GM21515 (cell line): ENCODE results near the gene MUS81.

Experiments used
- ATAC-seq: cut with Tn5 transposase; IDR thresholded peaks from one replicate; pipeline ENCODE4 v1.9.1; 2021; ENCODE audit not compliant: unreplicated experiment

Gene MUS81

GRCh38 chr11:65859095-65859811, 980 bp upstream of the MUS81 start:
- peak; percentile 51 for ATAC-seq

- ATAC-seq: no peak
Measured at GRCh38 chr11:65859812-65860277, 388 bp upstream of the MUS81 start.

- no peak for ATAC-seq
Measured at GRCh38 chr11:65861165-65861505, 902 bp downstream of the MUS81 start.

- ATAC-seq: no peak
Measured at GRCh38 chr11:65861533-65862183, 1.4 kb downstream of the MUS81 start.

- ATAC-seq: no peak
Measured at GRCh38 chr11:65862191-65862735, 2.0 kb downstream of the MUS81 start.

- ATAC-seq: no peak
Measured at GRCh38 chr11:65862941-65863888, 3.0 kb downstream of the MUS81 start.

GRCh38 chr11:65863889-65864705, 3.9 kb downstream of the MUS81 start:
- no peak for ATAC-seq

- no peak for ATAC-seq
Measured at GRCh38 chr11:65864706-65865471, 4.7 kb downstream of the MUS81 start.

- ATAC-seq: no peak
Measured at GRCh38 chr11:65865550-65866172, 5.4 kb downstream of the MUS81 start.

GRCh38 chr11:65866509-65867283, 6.5 kb downstream of the MUS81 start:
- no peak for ATAC-seq

GRCh38 chr11:65867284-65868071, 7.2 kb downstream of the MUS81 start:
- no peak for ATAC-seq

- ATAC-seq: no peak
Measured at GRCh38 chr11:65868076-65868667, 7.9 kb downstream of the MUS81 start.

GRCh38 chr11:65868907-65869306, 8.7 kb downstream of the MUS81 start:
- no peak for ATAC-seq

- ATAC-seq: no peak
Measured at GRCh38 chr11:65869643-65870306, 9.5 kb downstream of the MUS81 start.

- ATAC-seq: no peak
Measured at GRCh38 chr11:65870307-65870658, 10.1 kb downstream of the MUS81 start.

- ATAC-seq: no peak
Measured at GRCh38 chr11:65870706-65871681, 10.8 kb downstream of the MUS81 start.
